HepG2 (cell line): ENCODE measurements around the gene KRTDAP.

Experiments used
- CHD2 ChIP-seq: IDR thresholded peaks from 2 replicates; pipeline ENCODE4 v1.6.1; 2011; ENCODE audit warnings: low read depth, low read length, improper control_type of control experiment
- FOXP1 ChIP-seq, 2 experiments: fragments of 450-650 bp in 1 of 2; IDR thresholded peaks; 2 replicates each; pipeline ENCODE4 v1.6.1; 2017 to 2018; ENCODE audit warnings: antibody characterized with exemption in 1 of 2
- IRF2 ChIP-seq: IDR thresholded peaks from 2 replicates; pipeline ENCODE4 v1.6.1; 2018; ENCODE audit warnings: missing genetic modification reagents, missing compliant biosample characterization
- POLR2G ChIP-seq: fragments of 200-400 bp; formaldehyde crosslinking; IDR thresholded peaks from 2 replicates; pipeline ENCODE4 v1.6.1; 2018; ENCODE audit warnings: mild to moderate bottlenecking, low read depth, low read length, moderate library complexity
- SCMH1 ChIP-seq: sonication (generic); formaldehyde crosslinking; IDR thresholded peaks from 2 replicates; pipeline ENCODE4 v1.9.0; 2021; ENCODE audit warnings: missing genetic modification reagents, mild to moderate bottlenecking, borderline replicate concordance
- SMARCE1 ChIP-seq: fragments of 450-650 bp; IDR thresholded peaks from 2 replicates; pipeline ENCODE4 v1.6.1; 2017; ENCODE audit warnings: borderline replicate concordance
- SUZ12 ChIP-seq: fragments of 150-350 bp; IDR thresholded peaks from 2 replicates; pipeline ENCODE4 v1.6.1; 2014; ENCODE audit warnings: low read depth, low read length
- ZBTB1 ChIP-seq: sonication (generic); formaldehyde crosslinking; IDR thresholded peaks from 2 replicates; pipeline ENCODE4 v1.4.0; 2020; ENCODE audit warnings: missing genetic modification reagents, borderline replicate concordance
- ZNF354B ChIP-seq: sonication (generic); formaldehyde crosslinking; IDR thresholded peaks from 2 replicates; pipeline ENCODE4 v1.8.0; 2022; ENCODE audit warnings: mild to moderate bottlenecking, missing genetic modification reagents
- ZNF564 ChIP-seq: sonication (generic); formaldehyde crosslinking; IDR thresholded peaks from 2 replicates; pipeline ENCODE4 v1.8.1; 2023; ENCODE audit warnings: mild to moderate bottlenecking, missing genetic modification reagents
- TF ChIP-seq, protein P1 (sequence below): IDR thresholded peaks from 2 replicates; pipeline ENCODE4 v1.6.1; 2016; ENCODE audit warnings: low read depth, missing genetic modification reagents, missing compliant biosample characterization
- TF ChIP-seq, protein P2 (sequence below): sonication (generic); formaldehyde crosslinking; IDR thresholded peaks from 2 replicates; pipeline ENCODE4 v1.5.0; 2020; ENCODE audit warnings: mild to moderate bottlenecking, missing genetic modification reagents, moderate library complexity
- TF ChIP-seq, protein P3 (sequence below), 2 experiments: sonication (generic) in 1 of 2; formaldehyde crosslinking in 1 of 2; IDR thresholded peaks; 2 replicates each; pipeline versions ENCODE4 v1.5.1 to v1.6.1; 2011 to 2020; ENCODE audit warnings: borderline replicate concordance in 1 of 2, low read depth in 1 of 2, low read length in 1 of 2, mild to moderate bottlenecking in 1 of 2, missing genetic modification reagents in 1 of 2, moderate library complexity in 1 of 2

DNA sequence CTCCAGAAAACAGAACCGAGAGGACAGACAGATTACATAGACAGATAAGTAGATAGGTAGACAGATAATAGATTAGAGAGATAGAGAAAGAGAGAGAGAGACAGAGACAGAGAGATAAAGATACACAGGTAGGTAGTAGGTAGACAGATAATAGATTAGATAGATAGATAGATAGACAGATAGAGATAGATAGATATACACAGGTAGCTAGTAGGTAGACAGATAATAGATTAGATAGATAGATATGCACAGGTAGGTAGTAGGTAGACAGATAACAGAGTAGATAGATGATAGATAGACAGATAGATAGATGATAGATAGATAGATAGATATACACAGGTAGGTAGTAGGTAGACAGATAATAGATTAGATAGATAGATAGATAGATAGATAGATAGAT is 32.1 kb downstream of the KRTDAP start:
- TF ChIP-seq, protein P1, sequence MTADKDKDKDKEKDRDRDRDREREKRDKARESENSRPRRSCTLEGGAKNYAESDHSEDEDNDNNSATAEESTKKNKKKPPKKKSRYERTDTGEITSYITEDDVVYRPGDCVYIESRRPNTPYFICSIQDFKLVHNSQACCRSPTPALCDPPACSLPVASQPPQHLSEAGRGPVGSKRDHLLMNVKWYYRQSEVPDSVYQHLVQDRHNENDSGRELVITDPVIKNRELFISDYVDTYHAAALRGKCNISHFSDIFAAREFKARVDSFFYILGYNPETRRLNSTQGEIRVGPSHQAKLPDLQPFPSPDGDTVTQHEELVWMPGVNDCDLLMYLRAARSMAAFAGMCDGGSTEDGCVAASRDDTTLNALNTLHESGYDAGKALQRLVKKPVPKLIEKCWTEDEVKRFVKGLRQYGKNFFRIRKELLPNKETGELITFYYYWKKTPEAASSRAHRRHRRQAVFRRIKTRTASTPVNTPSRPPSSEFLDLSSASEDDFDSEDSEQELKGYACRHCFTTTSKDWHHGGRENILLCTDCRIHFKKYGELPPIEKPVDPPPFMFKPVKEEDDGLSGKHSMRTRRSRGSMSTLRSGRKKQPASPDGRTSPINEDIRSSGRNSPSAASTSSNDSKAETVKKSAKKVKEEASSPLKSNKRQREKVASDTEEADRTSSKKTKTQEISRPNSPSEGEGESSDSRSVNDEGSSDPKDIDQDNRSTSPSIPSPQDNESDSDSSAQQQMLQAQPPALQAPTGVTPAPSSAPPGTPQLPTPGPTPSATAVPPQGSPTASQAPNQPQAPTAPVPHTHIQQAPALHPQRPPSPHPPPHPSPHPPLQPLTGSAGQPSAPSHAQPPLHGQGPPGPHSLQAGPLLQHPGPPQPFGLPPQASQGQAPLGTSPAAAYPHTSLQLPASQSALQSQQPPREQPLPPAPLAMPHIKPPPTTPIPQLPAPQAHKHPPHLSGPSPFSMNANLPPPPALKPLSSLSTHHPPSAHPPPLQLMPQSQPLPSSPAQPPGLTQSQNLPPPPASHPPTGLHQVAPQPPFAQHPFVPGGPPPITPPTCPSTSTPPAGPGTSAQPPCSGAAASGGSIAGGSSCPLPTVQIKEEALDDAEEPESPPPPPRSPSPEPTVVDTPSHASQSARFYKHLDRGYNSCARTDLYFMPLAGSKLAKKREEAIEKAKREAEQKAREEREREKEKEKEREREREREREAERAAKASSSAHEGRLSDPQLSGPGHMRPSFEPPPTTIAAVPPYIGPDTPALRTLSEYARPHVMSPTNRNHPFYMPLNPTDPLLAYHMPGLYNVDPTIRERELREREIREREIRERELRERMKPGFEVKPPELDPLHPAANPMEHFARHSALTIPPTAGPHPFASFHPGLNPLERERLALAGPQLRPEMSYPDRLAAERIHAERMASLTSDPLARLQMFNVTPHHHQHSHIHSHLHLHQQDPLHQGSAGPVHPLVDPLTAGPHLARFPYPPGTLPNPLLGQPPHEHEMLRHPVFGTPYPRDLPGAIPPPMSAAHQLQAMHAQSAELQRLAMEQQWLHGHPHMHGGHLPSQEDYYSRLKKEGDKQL (CRISPR knock-in tag): no peak
- TF ChIP-seq, protein P2, sequence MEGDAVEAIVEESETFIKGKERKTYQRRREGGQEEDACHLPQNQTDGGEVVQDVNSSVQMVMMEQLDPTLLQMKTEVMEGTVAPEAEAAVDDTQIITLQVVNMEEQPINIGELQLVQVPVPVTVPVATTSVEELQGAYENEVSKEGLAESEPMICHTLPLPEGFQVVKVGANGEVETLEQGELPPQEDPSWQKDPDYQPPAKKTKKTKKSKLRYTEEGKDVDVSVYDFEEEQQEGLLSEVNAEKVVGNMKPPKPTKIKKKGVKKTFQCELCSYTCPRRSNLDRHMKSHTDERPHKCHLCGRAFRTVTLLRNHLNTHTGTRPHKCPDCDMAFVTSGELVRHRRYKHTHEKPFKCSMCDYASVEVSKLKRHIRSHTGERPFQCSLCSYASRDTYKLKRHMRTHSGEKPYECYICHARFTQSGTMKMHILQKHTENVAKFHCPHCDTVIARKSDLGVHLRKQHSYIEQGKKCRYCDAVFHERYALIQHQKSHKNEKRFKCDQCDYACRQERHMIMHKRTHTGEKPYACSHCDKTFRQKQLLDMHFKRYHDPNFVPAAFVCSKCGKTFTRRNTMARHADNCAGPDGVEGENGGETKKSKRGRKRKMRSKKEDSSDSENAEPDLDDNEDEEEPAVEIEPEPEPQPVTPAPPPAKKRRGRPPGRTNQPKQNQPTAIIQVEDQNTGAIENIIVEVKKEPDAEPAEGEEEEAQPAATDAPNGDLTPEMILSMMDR (CRISPR knock-in tag): no peak
- TF ChIP-seq ZBTB1 (CRISPR knock-in tag) (no peak), SMARCE1 (no peak), ZNF564 (CRISPR knock-in tag) (no peak), SUZ12 (no peak), CHD2 (no peak), SCMH1 (no peak), ZNF354B (CRISPR knock-in tag) (no peak), POLR2G (no peak), IRF2 (no peak), FOXP1 (IDR thresholded peaks at IDR 0.05) (no peak), FOXP1 (CRISPR knock-in tag; IDR thresholded peaks at IDR 0.05) (no peak)
- TF ChIP-seq, protein P3, sequence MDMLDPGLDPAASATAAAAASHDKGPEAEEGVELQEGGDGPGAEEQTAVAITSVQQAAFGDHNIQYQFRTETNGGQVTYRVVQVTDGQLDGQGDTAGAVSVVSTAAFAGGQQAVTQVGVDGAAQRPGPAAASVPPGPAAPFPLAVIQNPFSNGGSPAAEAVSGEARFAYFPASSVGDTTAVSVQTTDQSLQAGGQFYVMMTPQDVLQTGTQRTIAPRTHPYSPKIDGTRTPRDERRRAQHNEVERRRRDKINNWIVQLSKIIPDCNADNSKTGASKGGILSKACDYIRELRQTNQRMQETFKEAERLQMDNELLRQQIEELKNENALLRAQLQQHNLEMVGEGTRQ (IDR thresholded peaks at IDR 0.05; ENCODE audit: low read depth, low read length): no peak
- TF ChIP-seq, protein P3 (CRISPR knock-in tag; IDR thresholded peaks at IDR 0.05; ENCODE audit: borderline replicate concordance): no peak
